Right ventricle myocardium superior (tissue), 1 donor: Measurements from ENCODE around the gene LAG3. TPM values are rescaled to one million over a fixed set of nuclear protein-coding genes. Genes with fewer than 3 reads are reported as not detected.

ENCODE experiments used
- ATAC-seq: fragments of 200-7000 bp; cut with Tn5 transposase; one replicate; pipeline ENCODE4 v1.9.1; 2020; ENCODE audit warnings: mild to moderate bottlenecking; ENCODE audit not compliant: poor library complexity
- DNase-seq: peaks from one replicate; pipeline ENCODE4 v3.0.0-alpha.2; 2020
- intact Hi-C: fragments of 100-400 bp; cut with DNase I; formaldehyde crosslinking; loops from one replicate; pipeline ENCODE4 v1.11.2; 2022
- total RNA-seq: library from RNA; stranded (reverse); fragmentation: NEBNext Ultra II Directional; extraction: Animal tissue kit (Norgen Biotek cat#: 25700); gene quantifications from one replicate; pipeline ENCODE4 v1.2.1, GENCODE V29; 2021
- donor health status: DM: no; HTN: yes; CAD: no; lungs with severe emphysema.

LAG3 gene
- total RNA-seq, 1 donor from 2014 or later, result 0.22 TPM

GRCh38 chr12:6768990-6769389 lies 3.3 kb upstream of the LAG3 start:
- ATAC-seq (no peak), DNase-seq (peak; percentile 75)
- intact Hi-C loops, result no loop called here

- no peak for ATAC-seq
- no peak for DNase-seq
- intact Hi-C loops, result no loop called here
Measured at GRCh38 chr12:6769666-6770065, 2.7 kb upstream of the LAG3 start.

DNA sequence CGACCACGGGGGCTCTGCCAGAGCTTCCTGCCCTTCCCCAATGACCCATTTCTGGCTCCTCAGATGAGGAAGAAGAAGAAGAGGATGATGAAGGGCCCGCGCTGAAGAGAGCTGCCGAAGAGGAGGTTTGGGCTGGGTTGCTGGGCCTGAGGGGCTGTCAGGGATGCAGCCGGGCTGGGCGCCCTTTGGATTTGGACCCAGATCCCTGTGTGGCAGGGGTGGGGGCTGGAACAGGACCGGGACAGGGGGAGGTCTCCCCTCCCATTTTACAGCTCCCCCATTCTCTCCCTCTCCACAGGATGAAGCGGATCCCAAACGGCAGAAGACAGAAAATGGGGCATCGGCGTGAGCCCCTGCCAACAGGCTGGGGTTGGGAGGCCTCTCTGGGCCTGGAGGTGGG lies 2.2 kb upstream of the LAG3 start:
- DNase-seq (no peak), ATAC-seq (no peak)
- intact Hi-C loops, result no loop called here

DNA sequence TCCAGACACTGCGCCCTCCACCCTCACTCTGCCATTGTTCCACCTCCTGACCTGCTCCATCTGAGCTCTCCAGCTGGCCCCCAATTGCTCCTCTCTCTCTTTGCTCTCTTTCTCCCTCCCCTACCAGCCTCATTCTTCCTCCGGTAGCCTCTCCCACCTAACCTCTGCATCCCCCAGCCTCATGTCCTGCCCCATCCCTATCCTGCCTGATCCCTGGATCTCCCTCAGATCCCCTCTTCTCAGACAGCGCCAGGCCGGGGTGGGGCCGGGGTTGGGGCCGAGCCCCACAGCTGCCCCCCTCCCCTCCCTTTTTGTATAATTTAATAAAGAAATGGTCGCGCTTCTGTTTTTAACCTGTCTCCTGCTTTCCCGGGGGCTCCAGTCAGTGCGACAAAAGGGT lies 1.7 kb upstream of the LAG3 start:
- intact Hi-C loops, result no loop called here
- DNase-seq (no peak), ATAC-seq (no peak)

GRCh38 chr12:6771091-6771495 lies 1.2 kb upstream of the LAG3 start:
- ATAC-seq (no peak), DNase-seq (no peak)
- intact Hi-C loops, result no loop called here

GRCh38 chr12:6771509-6772330 lies 600 bp upstream of the LAG3 start:
- DNase-seq, result no peak
- intact Hi-C loops, result no loop called here
- ATAC-seq, result peak; percentile 17

GRCh38 chr12:6772726-6773589 lies 638 bp downstream of the LAG3 start:
- no peak for DNase-seq
- intact Hi-C loops, result no loop called here
- no peak for ATAC-seq

DNA sequence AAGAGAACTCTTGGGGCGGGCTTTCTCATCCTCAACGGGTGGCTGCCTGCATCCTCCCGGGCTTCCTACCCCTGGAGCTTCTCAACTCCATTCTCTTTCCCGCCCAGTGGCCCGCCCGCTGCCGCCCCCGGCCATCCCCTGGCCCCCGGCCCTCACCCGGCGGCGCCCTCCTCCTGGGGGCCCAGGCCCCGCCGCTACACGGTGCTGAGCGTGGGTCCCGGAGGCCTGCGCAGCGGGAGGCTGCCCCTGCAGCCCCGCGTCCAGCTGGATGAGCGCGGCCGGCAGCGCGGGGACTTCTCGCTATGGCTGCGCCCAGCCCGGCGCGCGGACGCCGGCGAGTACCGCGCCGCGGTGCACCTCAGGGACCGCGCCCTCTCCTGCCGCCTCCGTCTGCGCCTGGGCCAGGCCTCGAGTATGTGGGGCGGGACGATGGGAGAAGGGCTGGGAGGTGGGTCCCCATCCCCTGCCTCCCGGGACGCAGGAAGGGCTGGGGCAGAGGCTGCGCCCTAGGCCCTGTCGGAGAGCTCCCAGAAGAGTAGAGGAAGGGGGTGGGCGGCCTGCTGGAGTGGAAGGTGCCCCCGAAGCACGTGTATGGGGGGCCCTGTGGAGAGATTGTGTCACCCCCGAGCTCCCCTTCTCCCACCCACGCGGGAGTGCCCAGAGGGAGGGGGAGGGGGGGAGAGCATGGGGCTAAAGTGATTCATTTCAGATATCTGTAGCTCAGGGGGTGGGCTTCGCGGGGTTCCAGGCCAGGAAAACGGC lies 1.5 kb downstream of the LAG3 start:
- DNase-seq (no peak), ATAC-seq (no peak)
- intact Hi-C loops, result no loop called here

- DNase-seq, result no peak
- intact Hi-C loops, result loop anchor here (5.0 kb wide), 1 partner anchor 37 kb away; no protein-coding TSS in a partner anchor
- ATAC-seq, result no peak
Measured at GRCh38 chr12:6774499-6775062, 2.3 kb downstream of the LAG3 start.

DNA sequence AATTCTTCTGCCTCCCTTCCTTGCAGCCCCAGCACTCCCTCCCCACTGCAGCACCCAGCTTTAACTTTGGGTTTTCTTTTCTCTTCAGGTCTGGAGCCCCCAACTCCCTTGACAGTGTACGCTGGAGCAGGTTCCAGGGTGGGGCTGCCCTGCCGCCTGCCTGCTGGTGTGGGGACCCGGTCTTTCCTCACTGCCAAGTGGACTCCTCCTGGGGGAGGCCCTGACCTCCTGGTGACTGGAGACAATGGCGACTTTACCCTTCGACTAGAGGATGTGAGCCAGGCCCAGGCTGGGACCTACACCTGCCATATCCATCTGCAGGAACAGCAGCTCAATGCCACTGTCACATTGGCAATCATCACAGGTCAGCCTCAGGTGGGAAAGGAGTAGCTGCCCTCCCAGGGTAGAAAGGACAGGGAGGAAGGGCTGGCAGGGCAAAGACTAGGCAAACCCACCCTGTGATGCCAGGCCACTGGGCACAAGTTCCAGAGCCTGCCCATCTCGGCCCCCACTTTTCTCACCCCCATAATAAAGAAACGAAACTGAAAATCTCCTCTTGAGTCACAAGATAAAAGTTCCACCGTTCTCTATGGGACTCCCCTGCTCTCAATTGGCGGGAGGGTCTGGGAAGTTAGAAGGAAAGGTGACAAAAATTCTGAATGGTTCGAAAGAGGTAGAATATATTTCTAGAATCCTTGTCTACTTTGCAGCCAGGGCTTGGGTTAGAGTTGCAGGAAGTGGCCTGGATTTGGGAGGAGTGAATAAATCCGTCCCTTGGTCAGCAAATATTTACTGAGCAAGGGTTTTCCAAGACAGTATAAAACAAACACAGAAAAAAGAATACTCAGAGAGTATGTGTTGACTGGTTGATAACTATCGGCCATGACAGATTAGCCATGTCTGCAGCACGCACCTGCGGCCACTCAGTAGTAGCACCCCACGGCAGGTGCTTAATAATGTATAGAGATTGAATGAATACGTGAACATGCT lies 3.2 kb downstream of the LAG3 start:
- DNase-seq, result no peak
- no peak for ATAC-seq
- intact Hi-C loops, result loop anchor here (5.0 kb wide), 1 partner anchor 38 kb away; no protein-coding TSS in a partner anchor

GRCh38 chr12:6777386-6777785 lies 5.1 kb downstream of the LAG3 start:
- intact Hi-C loops, result loop anchor here (5.0 kb wide), 1 partner anchor 40 kb away; no protein-coding TSS in a partner anchor
- ATAC-seq (no peak), DNase-seq (no peak)

- DNase-seq (no peak), ATAC-seq (peak; percentile 67)
Measured at GRCh38 chr12:6778217-6778573, 5.9 kb downstream of the LAG3 start.

DNA sequence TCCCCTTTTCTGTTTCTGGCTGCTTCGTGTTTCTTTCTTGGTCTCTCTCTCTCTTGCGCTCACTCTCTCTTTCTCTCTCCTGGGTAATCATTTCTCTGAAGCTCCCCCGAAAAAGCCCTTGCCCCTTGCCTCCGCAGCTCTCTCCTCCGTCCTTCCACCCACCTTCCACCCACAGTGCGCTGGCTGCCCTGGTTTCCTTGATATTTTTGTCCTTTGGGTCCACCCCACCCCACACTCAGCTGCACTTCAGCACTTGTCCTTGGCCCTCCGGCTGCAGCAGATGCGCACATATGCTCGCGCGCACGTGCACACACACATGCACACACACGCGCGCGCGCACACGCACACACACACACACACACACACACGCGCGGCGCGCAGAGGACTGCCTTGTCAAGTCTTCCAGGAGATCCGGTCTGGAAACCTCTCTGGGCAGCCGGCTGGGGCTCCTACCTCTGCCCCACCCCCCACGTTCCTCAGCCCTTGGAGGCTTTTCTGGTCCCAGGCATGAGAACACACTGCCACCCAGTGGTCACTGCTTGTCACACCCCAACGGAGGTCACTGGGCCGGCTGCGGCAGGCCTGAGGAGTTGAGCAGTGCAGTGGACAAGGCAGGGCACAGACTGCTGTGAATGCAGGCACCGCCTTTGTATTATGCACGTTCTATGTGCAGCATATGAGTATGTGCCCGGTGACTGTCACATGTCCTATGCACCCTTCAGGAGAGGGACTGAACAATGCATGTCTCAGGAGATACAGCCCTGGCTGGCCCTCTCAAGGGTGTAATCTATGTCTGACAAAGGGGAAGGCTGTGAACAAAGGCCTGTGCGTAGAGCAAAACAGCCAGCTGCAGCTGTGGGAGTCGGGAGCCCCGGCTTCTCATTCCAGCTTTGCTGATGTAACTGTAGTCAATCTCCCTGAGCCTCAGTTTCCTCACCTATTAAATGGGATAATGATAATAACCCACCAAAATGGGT lies 6.5 kb downstream of the LAG3 start:
- peak; percentile 96 for DNase-seq
- ATAC-seq, result peak; percentile 98
- intact Hi-C loops, result loop anchor here (2.0 to 5.0 kb wide), 2 partner anchors 26 to 42 kb away; partner anchors contain the start of gene MLF2

More at GRCh38 chr12:6778217-6778573, 5.9 kb downstream of the LAG3 start:
- intact Hi-C loops, result loop anchor here (2.0 to 5.0 kb wide), 2 partner anchors 25 to 41 kb away; partner anchors contain the start of gene MLF2

DNA sequence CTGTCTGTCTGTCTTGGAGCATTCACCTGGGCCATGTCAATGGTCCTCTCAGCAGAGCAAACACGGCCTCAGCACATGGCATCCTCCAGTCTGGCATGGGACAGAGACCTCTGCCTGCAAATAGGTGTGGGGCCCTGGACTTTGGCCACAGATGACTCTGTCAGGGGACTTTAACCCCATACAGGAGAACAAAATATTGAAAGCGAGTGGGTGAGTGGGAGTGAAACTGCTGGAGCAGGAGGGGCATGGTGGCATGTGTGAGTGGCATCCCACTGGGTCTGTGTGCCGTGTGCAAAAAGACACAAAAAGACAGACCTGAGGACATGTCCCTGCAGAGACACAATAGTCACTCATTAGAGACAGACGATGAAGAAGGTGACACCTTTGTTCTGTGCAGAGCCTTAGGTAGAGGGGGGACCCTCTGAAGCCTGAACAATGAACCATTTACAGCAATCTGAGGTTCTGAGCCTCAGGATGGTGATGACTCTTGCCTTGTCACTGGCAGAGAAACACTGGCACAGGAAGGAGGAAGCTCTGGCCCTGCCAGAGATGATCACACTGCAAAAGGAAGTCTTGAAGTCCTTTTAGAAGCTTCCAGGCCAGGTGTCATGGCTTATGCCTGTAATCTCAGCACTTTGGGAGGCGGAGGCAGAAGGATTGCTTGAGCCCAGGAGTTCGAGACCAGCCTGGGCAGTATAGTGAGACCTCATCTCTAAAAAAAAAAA lies 7.5 kb downstream of the LAG3 start:
- DNase-seq (no peak), ATAC-seq (no peak)
- intact Hi-C loops, result loop anchor here (2.0 to 5.0 kb wide), 2 partner anchors 27 to 43 kb away; partner anchors contain the start of gene MLF2

DNA sequence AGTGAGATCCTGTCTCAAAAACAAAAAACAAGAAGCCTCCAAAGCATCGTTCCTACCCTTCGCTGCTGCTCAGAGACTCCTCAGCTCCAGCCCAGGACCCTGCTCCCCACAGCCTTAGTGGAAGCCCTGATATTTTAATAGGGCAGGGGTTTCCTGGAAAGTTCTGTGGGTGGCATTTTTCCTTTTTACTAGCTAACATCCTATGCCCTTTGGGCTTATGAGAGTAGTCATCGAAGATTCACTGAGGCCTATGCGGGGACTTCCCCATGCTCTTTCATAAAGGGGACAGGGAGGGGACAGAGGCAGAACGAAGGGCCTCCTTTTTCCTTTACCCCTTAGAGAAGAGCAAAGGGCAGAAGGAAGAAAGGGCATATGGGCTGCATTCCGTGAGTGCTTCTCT lies 8.3 kb downstream of the LAG3 start:
- ATAC-seq (no peak), DNase-seq (no peak)
- intact Hi-C loops, result no loop called here

- intact Hi-C loops, result no loop called here
- no peak for ATAC-seq
- DNase-seq, result no peak
Measured at GRCh38 chr12:6782119-6782518, 9.8 kb downstream of the LAG3 start.
